GM23248 (cell line): ENCODE results near the gene RNF149. TPM values are rescaled to one million over a fixed set of nuclear protein-coding genes. Genes with fewer than 3 reads are reported as not detected.
"Not testable (repeated sequence)": the region's sequence is repeated elsewhere in the genome, so short reads cannot be mapped to it uniquely, and the experiment has no call there.

Experiments used
- DNase-seq: peaks from one replicate; pipeline ENCODE4 v3.0.0-alpha.2; 2015
- H2AFZ ChIP-seq: fragments of 200-600 bp; sonication (generic); 2 replicates; pipeline ENCODE4 v1.6.1; 2016; ENCODE audit warnings: antibody characterized with exemption
- H3F3A ChIP-seq: fragments of 200-600 bp; sonication (generic); 2 replicates; pipeline ENCODE4 v1.6.1; 2016; ENCODE audit warnings: mild to moderate bottlenecking, antibody characterized with exemption, mixed run types; ENCODE audit not compliant: insufficient read depth
- H3K27ac ChIP-seq: fragments of 200-600 bp; sonication (generic); 2 replicates; pipeline ENCODE4 v1.5.1; 2016; ENCODE audit warnings: mild to moderate bottlenecking
- H3K27me3 ChIP-seq: fragments of 200-600 bp; sonication (generic); replicated peaks from 2 replicates; pipeline ENCODE4 v1.6.1; 2016; ENCODE audit warnings: mild to moderate bottlenecking; ENCODE audit not compliant: insufficient read depth
- H3K36me3 ChIP-seq: fragments of 200-600 bp; sonication (generic); 2 replicates; pipeline ENCODE4 v1.6.1; 2016; ENCODE audit warnings: low read depth, mild to moderate bottlenecking
- H3K4me1 ChIP-seq: fragments of 200-600 bp; sonication (generic); 2 replicates; pipeline ENCODE4 v1.6.1; 2016; ENCODE audit warnings: mild to moderate bottlenecking; ENCODE audit not compliant: insufficient read depth
- H3K4me2 ChIP-seq: fragments of 200-600 bp; sonication (generic); one replicate; pipeline ENCODE4 v1.6.1; 2016; ENCODE audit warnings: mild to moderate bottlenecking; ENCODE audit not compliant: unreplicated experiment
- H3K4me3 ChIP-seq: fragments of 200-600 bp; sonication (generic); 2 replicates; pipeline ENCODE4 v1.5.1; 2016; ENCODE audit warnings: mild to moderate bottlenecking
- H3K79me2 ChIP-seq: fragments of 200-600 bp; sonication (generic); 2 replicates; pipeline ENCODE4 v1.6.1; 2016; ENCODE audit warnings: mild to moderate bottlenecking; ENCODE audit not compliant: insufficient read depth
- H3K9ac ChIP-seq: fragments of 200-600 bp; sonication (generic); 2 replicates; pipeline ENCODE4 v1.6.1; 2016; ENCODE audit warnings: mild to moderate bottlenecking
- H3K9me2 ChIP-seq: fragments of 200-600 bp; sonication (generic); 2 replicates; pipeline ENCODE4 v1.6.1; 2016; ENCODE audit warnings: mixed run types, mild to moderate bottlenecking, moderate library complexity; ENCODE audit not compliant: insufficient read depth
- H3K9me3 ChIP-seq: fragments of 200-600 bp; sonication (generic); one replicate; pipeline ENCODE4 v1.6.1; 2017; ENCODE audit warnings: low read depth
- H4K20me1 ChIP-seq: fragments of 200-600 bp; sonication (generic); 2 replicates; pipeline ENCODE4 v1.6.0; 2016; ENCODE audit not compliant: insufficient read depth
- EZH2 ChIP-seq: fragments of 200-600 bp; sonication (generic); IDR thresholded peaks from 2 replicates; pipeline ENCODE4 v1.6.1; 2018; ENCODE audit warnings: antibody characterized with exemption, mild to moderate bottlenecking; ENCODE audit not compliant: insufficient read depth, poor library complexity, severe bottlenecking
- EZH2phosphoT487 ChIP-seq: fragments of 200-600 bp; sonication (generic); IDR thresholded peaks from 2 replicates; pipeline ENCODE4 v1.6.1; 2018; ENCODE audit warnings: antibody characterized with exemption, moderate library complexity, mild to moderate bottlenecking, low read depth; ENCODE audit not compliant: insufficient read depth
- WGBS, 2 experiments: methylation state at CpG; one replicate each; pipeline ENCODE4 v1.1.6; 2015 to 2017; ENCODE audit warnings: low lambda C conversion rate in 2 of 2, low coverage in 1 of 2; ENCODE audit errors: missing lambda C conversion rate in 2 of 2; 5-methylcytosine and 5-hydroxymethylcytosine counted together
- in situ Hi-C: fragments of 300-500 bp; cut with MboI; formaldehyde crosslinking; loops from 2 replicates; pipeline ENCODE4 v1.15.0; 2020
- polyA plus RNA-seq: library from polyadenylated mRNA; unstranded; fragments of >200 nt; fragmentation: Nextera tagmentation; extraction: Ambion mirVana; gene quantifications from 2 replicates; pipeline ENCODE4 v1.2.1, GENCODE V29; 2016
- total RNA-seq: library from RNA; depleted of rRNA; stranded (reverse); fragments of >200 nt; shearing (Covaris generic); gene quantifications from 2 replicates; pipeline ENCODE4 v1.2.3, GENCODE V29; 2014

The RNF149 gene
- total and polyA plus RNA-seq, 2 experiments from 2014 or later: 51.9 to 58.1 TPM

GRCh38 chr2:101249826-101250225 is 58.7 kb downstream of the RNF149 start:
- no peak for TF ChIP-seq EZH2
- no peak for TF ChIP-seq EZH2phosphoT487
- Histone ChIP-seq H2AFZ (no peak overlapping the region), H3K36me3 (no peaks in the 10 kb centered on the region), H3K4me1 (peaks cover 8% of the 10 kb centered on the region), H3F3A (no peaks in the 10 kb centered on the region), H3K27ac (no peak overlapping the region), H3K9me2 (no peaks in the 10 kb centered on the region), H3K4me3 (no peak overlapping the region), H3K9me3 (no peaks in the 10 kb centered on the region), H3K9ac (no peak overlapping the region), H3K27me3 (no peaks in the 10 kb centered on the region), H4K20me1 (no peaks in the 10 kb centered on the region), H3K79me2 (peaks cover 20% of the 10 kb centered on the region), H3K4me2 (no peak overlapping the region)
- 69 to 71% methylated on average over 5 of the region's 5 CpGs for WGBS, 2 experiments
- in situ Hi-C loops: no loop called here
- DNase-seq: no peak

GRCh38 chr2:101248756-101249155 is 59.7 kb downstream of the RNF149 start:
- H2AFZ ChIP-seq, DNase-seq, H3K4me3 ChIP-seq, H3K4me1 ChIP-seq, H4K20me1 ChIP-seq, H3F3A ChIP-seq, H3K9me3 ChIP-seq, H3K79me2 ChIP-seq, in situ Hi-C loops, H3K27me3 ChIP-seq, H3K4me2 ChIP-seq, H3K27ac ChIP-seq, H3K36me3 ChIP-seq, H3K9ac ChIP-seq, H3K9me2 ChIP-seq: not testable (repeated sequence)
- 74 to 75% methylated on average over 5 of the region's 5 CpGs for WGBS, 2 experiments

- DNase-seq, H4K20me1 ChIP-seq, H2AFZ ChIP-seq, H3K9me2 ChIP-seq, H3F3A ChIP-seq, H3K27ac ChIP-seq, H3K4me1 ChIP-seq, H3K27me3 ChIP-seq, H3K9me3 ChIP-seq, in situ Hi-C loops, H3K4me2 ChIP-seq, H3K79me2 ChIP-seq, H3K4me3 ChIP-seq, H3K9ac ChIP-seq, H3K36me3 ChIP-seq: not testable (repeated sequence)
- 80 to 85% methylated on average over 5 of the region's 5 CpGs for WGBS, 2 experiments
Observed at GRCh38 chr2:101245468-101245867, 63.0 kb downstream of the RNF149 start.

GRCh38 chr2:101244899-101245298 is 63.6 kb downstream of the RNF149 start:
- H3K27me3 ChIP-seq, in situ Hi-C loops, H4K20me1 ChIP-seq, H3K36me3 ChIP-seq, H3K9me2 ChIP-seq, H3K27ac ChIP-seq, H3K4me2 ChIP-seq, H3F3A ChIP-seq, H2AFZ ChIP-seq, H3K9ac ChIP-seq, H3K4me1 ChIP-seq, DNase-seq, H3K4me3 ChIP-seq, H3K79me2 ChIP-seq, H3K9me3 ChIP-seq: not testable (repeated sequence)
- 90 to 93% methylated on average over 12 of the region's 12 CpGs for WGBS, 2 experiments

GRCh38 chr2:101244373-101244772 is 64.1 kb downstream of the RNF149 start:
- H3F3A ChIP-seq, in situ Hi-C loops, H3K9me3 ChIP-seq, DNase-seq, H3K9ac ChIP-seq, H3K4me3 ChIP-seq, H3K36me3 ChIP-seq, H3K27me3 ChIP-seq, H3K4me1 ChIP-seq, H3K79me2 ChIP-seq, H3K4me2 ChIP-seq, H3K9me2 ChIP-seq, H3K27ac ChIP-seq, H2AFZ ChIP-seq, H4K20me1 ChIP-seq: not testable (repeated sequence)
- WGBS, 2 experiments: 64 to 68% methylated on average over 4 of the region's 4 CpGs
